T-helper 2 cell treated with Interferon-gamma antibody and Interleukin-4, amounts not matched to agents 5 μg/mL and 100 μg/mL, for 36 hours (primary cell): ENCODE results near the gene HDAC5.
"Not testable (repeated sequence)": the region's sequence is repeated elsewhere in the genome, so short reads cannot be mapped to it uniquely, and the experiment has no call there.

Source experiments
- DNase-seq: peaks from one replicate; pipeline ENCODE4 v3.0.0; 2021; ENCODE audit warnings: low spot score
- H3K27ac Mint-ChIP-seq: one replicate; pipeline ENCODE4 v1.8.0; 2021; ENCODE audit warnings: mild to moderate bottlenecking, mixed read lengths
- H3K27me3 Mint-ChIP-seq: one replicate; pipeline ENCODE4 v1.8.0; 2021; ENCODE audit warnings: low read depth, mixed read lengths
- H3K36me3 Mint-ChIP-seq: one replicate; pipeline ENCODE4 v1.8.0; 2021; ENCODE audit warnings: low read depth, mixed read lengths
- H3K4me1 Mint-ChIP-seq: one replicate; pipeline ENCODE4 v1.8.0; 2021; ENCODE audit warnings: low read depth, mixed read lengths
- H3K4me3 Mint-ChIP-seq: one replicate; pipeline ENCODE4 v1.8.0; 2022; ENCODE audit warnings: mild to moderate bottlenecking, moderate library complexity, mixed read lengths
- H3K9me3 Mint-ChIP-seq: one replicate; pipeline ENCODE4 v1.8.0; 2021; ENCODE audit warnings: mixed read lengths

Gene HDAC5

GRCh38 chr17:44146375-44147346, 23.2 kb upstream of the HDAC5 start:
- H3K27me3 Mint-ChIP-seq, result no peaks in the 10 kb centered on the region
- no peak overlapping the region for H3K4me3 Mint-ChIP-seq
- peaks cover 19% of the 10 kb centered on the region for H3K4me1 Mint-ChIP-seq
- H3K36me3 Mint-ChIP-seq, result peaks cover 30% of the 10 kb centered on the region
- H3K27ac Mint-ChIP-seq, result no peak overlapping the region
- DNase-seq, result no peak
- H3K9me3 Mint-ChIP-seq, result no peaks in the 10 kb centered on the region

GRCh38 chr17:44144966-44145739, 21.7 kb upstream of the HDAC5 start:
- no peak for DNase-seq
- peaks cover 16% of the 10 kb centered on the region for H3K4me1 Mint-ChIP-seq
- H3K9me3 Mint-ChIP-seq, result no peaks in the 10 kb centered on the region
- H3K4me3 Mint-ChIP-seq, result no peak overlapping the region
- H3K27me3 Mint-ChIP-seq, result no peaks in the 10 kb centered on the region
- H3K36me3 Mint-ChIP-seq, result peaks cover 27% of the 10 kb centered on the region
- H3K27ac Mint-ChIP-seq, result no peak overlapping the region

GRCh38 chr17:44143921-44144320, 20.5 kb upstream of the HDAC5 start:
- peaks cover 22% of the 10 kb centered on the region for H3K36me3 Mint-ChIP-seq

DNA sequence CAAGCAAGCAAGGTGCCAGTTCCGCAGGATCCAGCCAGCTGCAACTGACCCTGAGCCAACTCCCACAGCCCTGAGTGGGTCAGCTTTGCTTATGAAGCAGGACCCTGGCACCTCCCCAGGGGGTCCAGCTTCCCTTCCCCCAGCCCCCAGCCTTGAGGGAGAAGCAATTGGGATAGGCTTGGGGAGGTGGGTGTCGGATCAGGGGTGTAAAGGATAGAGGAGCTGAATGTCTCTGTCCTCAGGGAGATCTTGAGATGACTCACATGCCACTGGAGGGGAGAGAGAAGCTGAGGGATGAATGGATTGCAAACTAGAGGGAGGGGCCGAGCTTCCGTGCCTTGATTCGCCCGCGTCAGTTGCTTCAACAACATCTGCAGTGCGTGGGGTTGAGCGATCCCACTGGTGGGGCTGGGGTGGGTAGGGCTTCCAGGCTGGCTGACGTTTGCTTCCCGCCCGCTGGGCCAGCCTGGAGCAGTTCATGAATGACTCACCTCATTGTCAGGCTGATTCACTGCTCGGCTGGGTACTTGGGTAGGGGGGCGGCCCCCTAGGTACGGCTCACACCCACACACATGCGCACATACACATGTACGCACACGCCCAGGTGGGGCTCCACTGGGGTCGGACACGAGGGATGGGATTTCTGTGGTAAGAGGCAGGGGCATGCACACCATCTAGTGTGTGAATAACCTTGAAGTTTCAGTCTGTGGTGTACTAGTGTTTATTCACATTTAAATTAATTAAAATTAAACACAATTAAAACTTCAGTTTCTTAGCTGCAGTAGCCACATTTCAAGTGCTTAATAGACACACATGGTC, 14.7 kb upstream of the HDAC5 start:
- Mint-ChIP-seq H3K4me3 (peak overlapping the region; percentile 35), H3K27me3 (no peaks in the 10 kb centered on the region), H3K4me1 (peaks cover 16% of the 10 kb centered on the region), H3K27ac (peak overlapping the region; percentile 2), H3K9me3 (no peaks in the 10 kb centered on the region), H3K36me3 (peaks cover 3% of the 10 kb centered on the region)
- peak; percentile 84 for DNase-seq

More at GRCh38 chr17:44143921-44144320, 20.5 kb upstream of the HDAC5 start:
- not testable (repeated sequence) for H3K9me3 Mint-ChIP-seq, H3K27me3 Mint-ChIP-seq, DNase-seq, H3K4me3 Mint-ChIP-seq, H3K27ac Mint-ChIP-seq
- peaks cover 11% of the 10 kb centered on the region for H3K4me1 Mint-ChIP-seq

DNA sequence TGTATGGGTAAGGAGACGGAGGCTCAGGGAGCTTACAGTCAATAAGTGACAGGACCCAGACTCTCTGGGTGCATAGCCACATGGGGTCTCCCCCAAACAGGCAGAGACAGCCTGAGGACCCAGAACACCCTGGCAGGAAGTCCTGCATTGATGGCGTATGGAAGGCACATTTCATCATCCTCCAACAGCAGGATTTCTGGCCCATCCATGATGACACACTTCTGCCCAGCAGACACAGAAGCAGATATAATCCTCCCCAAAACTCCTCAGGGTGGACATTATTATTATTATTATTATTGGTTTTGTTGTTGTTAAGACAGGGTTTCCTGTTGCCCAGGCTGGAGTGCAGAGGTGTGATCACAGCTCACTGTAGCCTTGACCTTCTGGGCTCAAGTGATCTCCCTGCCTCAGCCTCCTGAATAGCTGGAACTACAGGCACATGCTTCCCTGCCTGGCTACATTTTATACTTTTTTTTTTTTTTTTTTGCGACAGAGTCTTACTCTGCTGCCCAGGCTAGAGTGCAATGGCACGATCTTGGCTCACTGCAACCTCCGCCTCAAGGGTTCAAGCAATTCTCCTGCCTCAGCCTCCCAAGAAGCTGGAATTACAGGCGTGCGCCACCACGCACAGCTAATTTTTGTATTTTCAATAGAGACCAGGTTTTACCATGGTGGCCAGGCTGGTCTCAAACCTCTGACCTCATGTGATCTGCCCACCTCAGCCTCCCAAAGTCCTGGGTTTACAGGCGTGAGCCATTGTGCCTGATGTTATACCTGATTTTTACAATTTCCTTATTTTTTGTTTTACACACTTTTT, 11.5 kb upstream of the HDAC5 start:
- H3K9me3 Mint-ChIP-seq, result no peaks in the 10 kb centered on the region
- no peak for DNase-seq

GRCh38 chr17:44133918-44134476, 10.6 kb upstream of the HDAC5 start:
- Mint-ChIP-seq H3K9me3 (no peaks in the 10 kb centered on the region), H3K27ac (no peak overlapping the region), H3K4me3 (no peak overlapping the region), H3K4me1 (peaks cover 11% of the 10 kb centered on the region), H3K27me3 (no peaks in the 10 kb centered on the region), H3K36me3 (no peaks in the 10 kb centered on the region)
- DNase-seq, result no peak

More for the DNA sequence above, 11.5 kb upstream of the HDAC5 start:
- Mint-ChIP-seq H3K4me3 (no peak overlapping the region), H3K36me3 (no peaks in the 10 kb centered on the region), H3K27ac (no peak overlapping the region), H3K27me3 (no peaks in the 10 kb centered on the region), H3K4me1 (peaks cover 11% of the 10 kb centered on the region)

GRCh38 chr17:44132275-44132821, 8.9 kb upstream of the HDAC5 start:
- Mint-ChIP-seq H3K27ac (no peak overlapping the region), H3K27me3 (no peaks in the 10 kb centered on the region), H3K36me3 (no peaks in the 10 kb centered on the region)

GRCh38 chr17:44131372-44131771, 7.9 kb upstream of the HDAC5 start:
- not testable (repeated sequence) for H3K27ac Mint-ChIP-seq, H3K27me3 Mint-ChIP-seq, H3K9me3 Mint-ChIP-seq, DNase-seq, H3K36me3 Mint-ChIP-seq, H3K4me1 Mint-ChIP-seq, H3K4me3 Mint-ChIP-seq

More at GRCh38 chr17:44132275-44132821, 8.9 kb upstream of the HDAC5 start:
- Mint-ChIP-seq H3K4me1 (peaks cover 3% of the 10 kb centered on the region), H3K9me3 (no peaks in the 10 kb centered on the region), H3K4me3 (no peak overlapping the region)
- no peak for DNase-seq

DNA sequence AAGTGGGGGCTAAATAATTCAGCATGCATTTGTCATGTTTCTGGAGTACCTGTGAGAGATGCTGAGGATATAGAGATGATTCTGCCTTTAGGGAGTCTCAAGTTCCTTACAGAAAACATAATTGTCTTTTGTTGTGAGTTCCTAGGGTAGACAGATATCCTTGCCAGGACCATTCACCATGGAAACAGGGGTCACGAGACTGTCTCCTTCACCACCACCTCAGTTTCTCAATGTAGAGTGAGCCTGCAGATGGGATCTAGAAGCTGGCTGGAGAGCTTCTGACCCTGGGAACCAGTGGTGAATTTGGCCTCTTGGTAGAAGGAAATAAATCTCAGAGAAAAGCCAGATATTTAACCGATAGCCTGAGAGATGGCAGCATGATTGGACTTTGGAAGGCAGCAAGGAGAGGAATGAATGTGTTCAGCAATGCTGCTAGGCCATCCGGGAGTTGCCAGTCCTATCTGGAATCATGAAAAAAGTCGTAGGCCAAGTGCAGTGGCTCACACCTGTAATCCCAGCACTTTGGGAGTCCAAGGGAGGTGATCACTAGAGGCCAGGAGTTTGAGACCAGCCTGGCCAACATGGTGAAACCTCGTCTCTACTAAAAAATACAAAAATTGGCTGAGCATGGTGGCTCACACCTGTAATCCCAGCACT, 7.4 kb upstream of the HDAC5 start:
- Mint-ChIP-seq H3K4me1 (peaks cover 3% of the 10 kb centered on the region), H3K27me3 (no peaks in the 10 kb centered on the region), H3K36me3 (no peaks in the 10 kb centered on the region), H3K9me3 (no peaks in the 10 kb centered on the region), H3K4me3 (no peak overlapping the region), H3K27ac (no peak overlapping the region)
- DNase-seq, result no peak

DNA sequence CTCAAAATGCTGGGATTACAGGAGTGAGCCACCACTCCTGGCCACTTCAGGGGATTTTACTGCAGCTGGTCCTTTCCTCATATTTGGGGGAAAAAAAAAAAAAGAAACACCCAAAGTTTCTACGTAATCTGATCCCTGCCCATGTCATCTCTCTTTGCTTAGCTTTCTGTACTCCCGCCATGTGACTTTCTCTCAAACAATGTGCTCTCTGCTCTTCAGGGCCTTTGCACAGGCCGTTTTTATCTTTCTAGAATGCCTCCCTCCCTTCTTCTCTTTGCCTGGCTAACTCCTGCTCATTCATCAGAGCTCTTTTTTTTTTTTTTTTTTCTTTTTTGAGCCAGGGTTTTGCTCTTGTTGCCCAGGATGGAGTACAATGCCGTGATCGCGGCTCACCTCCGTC, 4.9 kb upstream of the HDAC5 start:
- H3K27ac Mint-ChIP-seq, result no peak overlapping the region
- peaks cover 7% of the 10 kb centered on the region for H3K4me1 Mint-ChIP-seq
- H3K9me3 Mint-ChIP-seq, result no peaks in the 10 kb centered on the region
- no peak for DNase-seq
- H3K36me3 Mint-ChIP-seq, result no peaks in the 10 kb centered on the region
- no peaks in the 10 kb centered on the region for H3K27me3 Mint-ChIP-seq
- no peak overlapping the region for H3K4me3 Mint-ChIP-seq

DNA sequence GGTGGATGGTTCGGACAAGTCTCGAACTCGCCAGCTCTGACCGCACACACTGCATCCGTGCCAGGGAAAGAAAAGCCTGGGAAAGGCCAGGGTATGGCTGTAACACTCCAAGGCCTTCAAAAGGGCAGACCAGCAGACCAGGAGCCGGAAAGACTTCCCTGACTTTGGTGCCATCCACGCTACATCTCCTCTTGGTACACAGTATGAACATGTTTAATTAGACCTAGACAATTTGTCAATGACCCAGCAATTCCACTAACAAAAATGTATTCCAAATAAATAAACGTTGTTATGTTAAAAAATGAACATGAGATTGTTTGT, 637 bp upstream of the HDAC5 start:
- Mint-ChIP-seq H3K27ac (peak overlapping the region; percentile 94), H3K36me3 (no peaks in the 10 kb centered on the region), H3K9me3 (no peaks in the 10 kb centered on the region), H3K4me3 (peak overlapping the region; percentile 86), H3K4me1 (peaks cover 17% of the 10 kb centered on the region), H3K27me3 (peaks cover 10% of the 10 kb centered on the region)
- no peak for DNase-seq

DNA sequence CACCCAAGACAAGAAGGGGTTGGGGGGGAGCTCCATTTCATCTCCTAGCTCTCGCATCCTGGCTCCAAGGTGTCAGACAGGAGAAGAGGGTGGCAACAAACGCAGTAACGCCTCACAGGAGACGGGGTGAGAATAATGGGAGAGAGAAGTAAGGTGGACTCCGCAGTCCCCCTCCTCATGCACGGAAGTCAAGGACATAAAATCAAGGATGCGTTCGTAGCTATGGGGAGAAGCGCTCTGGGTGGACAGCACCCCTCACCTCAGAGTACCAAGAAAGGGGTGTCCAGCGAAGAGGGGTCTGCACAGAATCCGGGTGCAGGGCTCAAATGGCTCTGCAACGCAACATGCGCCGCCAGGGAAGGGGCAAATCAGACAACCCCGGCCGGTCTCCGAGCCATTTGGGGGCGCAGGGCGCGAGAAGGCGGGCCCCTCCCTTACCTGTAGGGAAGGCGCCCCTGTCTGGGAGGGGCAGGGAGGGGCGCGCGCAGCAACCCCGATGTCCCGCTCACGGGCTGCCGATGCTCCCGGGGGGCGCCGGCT, 555 bp downstream of the HDAC5 start:
- Mint-ChIP-seq H3K9me3 (no peaks in the 10 kb centered on the region), H3K27me3 (peaks cover 10% of the 10 kb centered on the region), H3K36me3 (no peaks in the 10 kb centered on the region), H3K4me3 (peak overlapping the region; percentile 88), H3K27ac (peak overlapping the region; percentile 90), H3K4me1 (peaks cover 17% of the 10 kb centered on the region)
- peak; percentile 7 for DNase-seq
